HepG2 (cell line): Measurements from ENCODE around the gene ZNF330. TPM values are rescaled to one million over a fixed set of nuclear protein-coding genes. Genes with fewer than 3 reads are reported as not detected.

Experiments
- ASH2L ChIP-seq: fragments of 300-600, 200-600 bp; sonication (generic); IDR thresholded peaks from 2 replicates; pipeline ENCODE4 v1.7.0; 2017; ENCODE audit warnings: low read depth, mild to moderate bottlenecking, moderate library complexity, mixed read lengths, low read length; ENCODE audit not compliant: insufficient read length
- CAMTA2 ChIP-seq: sonication (generic); formaldehyde crosslinking; IDR thresholded peaks from 2 replicates; pipeline ENCODE4 v1.4.0; 2020; ENCODE audit warnings: mild to moderate bottlenecking, missing genetic modification reagents, borderline replicate concordance
- EEA1 ChIP-seq: sonication (generic); formaldehyde crosslinking; IDR thresholded peaks from 2 replicates; pipeline ENCODE4 v1.5.1; 2020; ENCODE audit warnings: mild to moderate bottlenecking, missing genetic modification reagents, borderline replicate concordance
- GATAD1 ChIP-seq: IDR thresholded peaks from 2 replicates; pipeline ENCODE4 v1.6.1; 2016; ENCODE audit warnings: missing genetic modification reagents, missing compliant biosample characterization
- HBP1 ChIP-seq: IDR thresholded peaks from 2 replicates; pipeline ENCODE4 v1.6.1; 2016; ENCODE audit warnings: low read depth, control low read depth
- MNT ChIP-seq: fragments of 450-650 bp; IDR thresholded peaks from 2 replicates; pipeline ENCODE4 v1.6.1; 2016
- MYNN ChIP-seq: sonication (generic); formaldehyde crosslinking; IDR thresholded peaks from 2 replicates; pipeline ENCODE4 v1.4.0; 2020; ENCODE audit warnings: mild to moderate bottlenecking, low read depth, missing genetic modification reagents
- SRSF1 ChIP-seq: fragments of 200-400 bp; formaldehyde crosslinking; optimal IDR thresholded peaks from 2 replicates; pipeline ENCODE3; 2017; ENCODE audit warnings: mild to moderate bottlenecking, low read depth, low read length, moderate library complexity
- ZNF253 ChIP-seq: sonication (generic); formaldehyde crosslinking; IDR thresholded peaks from 2 replicates; pipeline ENCODE4 v1.8.0; 2022; ENCODE audit warnings: mild to moderate bottlenecking, missing genetic modification reagents, borderline replicate concordance
- ZNF468 ChIP-seq: sonication (generic); formaldehyde crosslinking; IDR thresholded peaks from 2 replicates; pipeline ENCODE4 v1.8.0; 2022; ENCODE audit warnings: mild to moderate bottlenecking, moderate library complexity, missing genetic modification reagents
- ZNF687 ChIP-seq: sonication (generic); formaldehyde crosslinking; IDR thresholded peaks from 2 replicates; pipeline ENCODE4 v1.5.1; 2020; ENCODE audit warnings: mild to moderate bottlenecking, missing genetic modification reagents, moderate library complexity
- ZNF770 ChIP-seq: sonication (generic); formaldehyde crosslinking; IDR thresholded peaks from 2 replicates; pipeline ENCODE4 v1.5.0; 2020; ENCODE audit warnings: mild to moderate bottlenecking, missing genetic modification reagents
- polyA plus RNA-seq, 8 experiments: library from polyadenylated mRNA; depleted of rRNA in 3 of 8; stranded (reverse) in 7 of 8; unstranded in 1 of 8; fragments of >200 nt; fragmentation: Illumina TruSeq in 4 of 8; extraction: Trizol in 4 of 8; gene quantifications; 2 replicates each; pipeline versions ENCODE4 v1.2.1 to v1.2.3, GENCODE V29; 2011 to 2016; ENCODE audit warnings: low read depth in 4 of 8, missing spikeins in 1 of 8, mixed read lengths in 1 of 8; ENCODE audit not compliant: insufficient read depth in 1 of 8
- total RNA-seq, 5 experiments: library from RNA; depleted of rRNA; stranded (reverse); fragments of >200 nt; fragmentation: Illumina TruSeq; extraction: Trizol; gene quantifications; 2 replicates each; pipeline ENCODE4 v1.2.3, GENCODE V29; 2016; ENCODE audit warnings: low read depth in 1 of 5

The ZNF330 gene
- total and polyA plus RNA-seq, 2 of the 13 experiments (the other 11 are each of a cell fraction or from before 2014, with no cell fraction given) = 23.3 to 43.4 TPM

- peak; percentile 60; the same call in 1 of the 2 replicates for TF ChIP-seq ZNF770
- TF ChIP-seq SRSF1 = no peak
- TF ChIP-seq HBP1 (CRISPR knock-in tag) = peak; percentile 52; the same call in 1 of the 2 replicates
- peak; percentile 74; the same call in 1 of the 2 replicates for TF ChIP-seq ZNF468 (CRISPR knock-in tag)
- TF ChIP-seq MYNN = 0 out of 2 replicates have a peak, but pooled peaks have one; percentile 3
- TF ChIP-seq ZNF687 (CRISPR knock-in tag) = peak; percentile 76
- TF ChIP-seq GATAD1 (CRISPR knock-in tag) = peak; percentile 90
- TF ChIP-seq ZNF253 (CRISPR knock-in tag) = peak; percentile 69; the same call in 1 of the 2 replicates
- TF ChIP-seq ASH2L = peak; percentile 88
- TF ChIP-seq MNT = no peak
- TF ChIP-seq CAMTA2 (CRISPR knock-in tag) = no peak
- TF ChIP-seq EEA1 (CRISPR knock-in tag) = 0 out of 2 replicates have a peak, but pooled peaks have one; percentile 61
Observed at GRCh38 chr4:141220691-141221659, at the start of gene ZNF330 (continued).
